Regular cardiac myocyte (primary cell): Measurements from ENCODE around the gene ZNF780A. TPM values are rescaled to one million over a fixed set of nuclear protein-coding genes. Genes with fewer than 3 reads are reported as not detected.

Experiments
- total RNA-seq: library from RNA; depleted of rRNA; stranded (reverse); fragments of >200 nt; gene quantifications from 2 replicates; pipeline ENCODE4 v1.2.3, GENCODE V29; 2014

Gene ZNF780A
- 20.1 and 21.1 TPM in 2 replicates for total RNA-seq

DNA sequence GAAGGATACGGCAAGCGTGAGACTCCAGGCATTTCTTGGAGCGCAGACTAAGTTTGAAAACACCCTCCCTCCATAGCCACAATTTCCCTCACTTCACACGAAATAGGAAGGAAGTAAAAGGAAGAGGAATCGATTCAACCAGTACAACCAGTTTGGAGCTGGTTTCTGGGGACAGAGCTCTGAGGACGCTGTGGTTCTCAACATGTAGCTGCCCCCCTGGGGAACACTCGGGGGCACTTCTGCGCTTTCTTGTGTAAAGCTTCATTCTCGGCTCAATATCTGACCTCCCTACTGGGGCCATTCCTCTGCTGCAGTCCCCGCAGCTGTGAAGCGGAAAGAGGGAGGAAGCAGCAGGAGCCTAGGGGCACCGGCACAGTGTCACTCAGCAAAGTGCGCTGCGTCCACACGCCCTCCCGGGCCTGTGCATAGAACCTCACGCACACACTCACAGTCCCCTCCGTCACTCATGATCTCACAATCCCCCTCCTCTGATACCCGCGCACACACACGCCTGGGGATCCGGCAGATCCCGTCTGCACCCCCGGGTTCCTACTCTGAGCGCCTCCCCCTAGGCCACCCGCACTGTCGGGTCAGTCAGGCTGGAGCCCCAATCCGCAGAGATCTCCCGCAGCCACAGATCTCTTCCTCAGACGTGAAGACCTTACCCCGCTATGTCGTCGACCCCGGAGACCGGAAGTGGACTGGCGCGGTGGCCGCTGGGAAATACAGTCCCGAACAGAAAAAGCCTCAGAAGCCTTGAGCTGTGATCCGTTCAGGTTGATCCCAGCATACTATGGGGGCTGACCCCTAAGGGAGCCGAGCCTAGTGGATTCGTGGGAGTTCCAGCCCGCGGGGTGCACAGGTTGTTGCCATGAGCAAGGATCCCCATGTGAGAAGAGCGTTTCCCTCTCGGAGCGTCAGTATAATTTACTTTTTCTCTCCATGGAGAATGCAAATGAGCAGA lies at the start of gene ZNF780A:
Gene ZNF780A, minus strand, starts transcription at position 703 of the 964 bp plus-strand sequence. CDS start 6,190 bp downstream, outside the sequence.

DNA sequence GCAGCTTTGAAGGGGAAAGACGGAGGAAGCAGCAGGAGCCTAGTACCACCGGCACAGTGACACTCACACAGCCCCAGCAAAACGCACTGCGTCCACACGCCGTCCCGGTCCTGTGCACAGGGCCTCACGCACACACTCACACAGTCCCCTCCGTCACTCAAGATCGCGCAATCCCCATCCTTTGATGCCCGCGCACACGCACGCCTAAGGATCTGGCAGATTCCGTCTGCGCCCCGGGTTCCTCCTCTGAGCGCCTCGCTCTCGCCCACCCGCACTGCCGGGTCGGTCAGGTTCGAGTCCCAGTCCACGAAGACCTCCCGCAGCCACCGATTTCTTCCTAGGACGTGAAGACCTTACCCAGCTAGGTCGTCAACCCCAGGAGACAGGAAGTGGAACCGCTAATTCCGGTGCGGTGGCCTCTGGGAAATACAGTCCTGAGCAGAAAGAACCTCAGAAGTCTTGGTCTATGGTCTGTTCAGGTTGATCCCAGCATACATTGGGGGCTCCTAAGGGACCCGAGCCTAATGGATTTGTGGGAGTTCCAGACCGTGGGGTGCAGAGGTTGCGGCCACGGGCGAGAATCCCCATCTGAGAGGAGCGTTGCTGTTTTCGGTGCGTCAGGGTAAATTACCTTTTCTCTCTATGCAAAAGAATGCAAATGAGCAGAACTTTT lies 34.8 kb downstream of the ZNF780A start, which contains the start of gene ZNF780B:
Gene ZNF780B, minus strand, starts transcription at position 400 of the 673 bp plus-strand sequence. CDS start 5,899 bp downstream, outside the sequence.

Other genes starting within 250 kb of the ZNF780A start
- gene FBL, start 244.6 kb downstream of the ZNF780A start, total RNA-seq: 85.4 and 227 TPM in 2 replicates
- 0.38 and 0.85 TPM in 2 replicates for gene FCGBP, start 156.3 kb downstream of the ZNF780A start, total RNA-seq
- gene PSMC4, start 119.8 kb downstream of the ZNF780A start, total RNA-seq: 76.7 and 176 TPM in 2 replicates
- 6.7 and 7.6 TPM in 2 replicates for gene ZNF546, start 93.9 kb downstream of the ZNF780A start, total RNA-seq
- 8.4 and 12.7 TPM in 2 replicates for gene ZNF780B, start 34.7 kb downstream of the ZNF780A start, total RNA-seq
- 6.9 and 7.6 TPM in 2 replicates for gene MAP3K10, start 100.5 kb upstream of the ZNF780A start, total RNA-seq
- not detected in 2 replicates for gene TTC9B, start 127.4 kb upstream of the ZNF780A start, total RNA-seq
- under 0.01 and 0.19 TPM in 2 replicates for gene CCNP, start 135.7 kb upstream of the ZNF780A start, total RNA-seq
- gene AKT2, start 194.4 kb upstream of the ZNF780A start, total RNA-seq: 63.5 and 64.5 TPM in 2 replicates